ENCODE results near the gene PTPRK.

PTPRK gene

GRCh38 chr6:128389820-128390534 is 130.4 kb downstream of the PTPRK start:
- Histone ChIP-seq H3K9me3 (ENCODE audit: insufficient read depth, low read length) (no peaks in the 10 kb centered on the region), H3K4me1 (ENCODE audit: low read length) (no peaks in the 10 kb centered on the region), H3K36me3 (replicated peaks; ENCODE audit: low read depth, low read length) (no peaks in the 10 kb centered on the region), H3K27ac (ENCODE audit: low read length) (no peak overlapping the region), H3K79me2 (ENCODE audit: low read length) (no peaks in the 10 kb centered on the region), H3K27me3 (ENCODE audit: low read depth, low read length) (no peaks in the 10 kb centered on the region), H2AFZ (ENCODE audit: low read depth, low read length) (no peak overlapping the region), H3K4me3 (ENCODE audit: low read length) (no peak overlapping the region), H3K4me2 (ENCODE audit: low read length) (no peak overlapping the region), H3K9ac (ENCODE audit: low read length) (no peak overlapping the region), H4K20me1 (ENCODE audit: insufficient read depth, low read length) (no peaks in the 10 kb centered on the region)
- TF ChIP-seq EZH2phosphoT487 (IDR thresholded peaks at IDR 0.05; ENCODE audit: low read depth) (no peak), CTCF (IDR thresholded peaks at IDR 0.05; ENCODE audit: low read depth, low read length) (no peak)

DNA sequence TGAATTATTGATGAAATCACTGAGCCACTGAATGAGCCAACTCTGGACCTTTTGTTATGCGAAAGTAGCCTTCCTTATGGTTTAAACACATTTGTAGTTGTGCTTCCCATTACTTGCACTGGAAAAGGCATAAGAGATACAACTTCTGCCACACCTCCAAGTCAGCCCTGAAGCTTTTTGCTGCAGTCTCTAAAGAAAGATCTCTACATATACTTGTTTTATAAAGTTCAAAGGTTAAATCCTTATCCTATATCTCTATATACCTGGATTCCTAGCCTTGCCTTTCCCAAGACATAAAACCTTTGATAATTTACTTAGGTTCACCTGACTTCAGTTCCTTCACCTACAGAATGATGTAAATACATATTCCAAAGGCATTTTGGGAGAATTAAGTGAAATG is 132.0 kb downstream of the PTPRK start:
- no peak overlapping the region for H3K4me2 ChIP-seq (ENCODE audit: low read length)
- H3K79me2 ChIP-seq (ENCODE audit: low read length), result no peaks in the 10 kb centered on the region
- H3K27me3 ChIP-seq (ENCODE audit: low read depth, low read length), result no peaks in the 10 kb centered on the region
- H4K20me1 ChIP-seq (ENCODE audit: insufficient read depth, low read length), result no peaks in the 10 kb centered on the region
- no peak overlapping the region for H3K4me3 ChIP-seq (ENCODE audit: low read length)
- H2AFZ ChIP-seq (ENCODE audit: low read depth, low read length), result no peak overlapping the region
- no peaks in the 10 kb centered on the region for H3K36me3 ChIP-seq (replicated peaks; ENCODE audit: low read depth, low read length)
- no peak overlapping the region for H3K27ac ChIP-seq (ENCODE audit: low read length)
- H3K9me3 ChIP-seq (ENCODE audit: insufficient read depth, low read length), result no peaks in the 10 kb centered on the region
- H3K9ac ChIP-seq (ENCODE audit: low read length), result no peak overlapping the region
- no peaks in the 10 kb centered on the region for H3K4me1 ChIP-seq (ENCODE audit: low read length)
- TF ChIP-seq CTCF (IDR thresholded peaks at IDR 0.05; ENCODE audit: low read depth, low read length) (no peak), EZH2phosphoT487 (IDR thresholded peaks at IDR 0.05; ENCODE audit: low read depth) (no peak)

DNA sequence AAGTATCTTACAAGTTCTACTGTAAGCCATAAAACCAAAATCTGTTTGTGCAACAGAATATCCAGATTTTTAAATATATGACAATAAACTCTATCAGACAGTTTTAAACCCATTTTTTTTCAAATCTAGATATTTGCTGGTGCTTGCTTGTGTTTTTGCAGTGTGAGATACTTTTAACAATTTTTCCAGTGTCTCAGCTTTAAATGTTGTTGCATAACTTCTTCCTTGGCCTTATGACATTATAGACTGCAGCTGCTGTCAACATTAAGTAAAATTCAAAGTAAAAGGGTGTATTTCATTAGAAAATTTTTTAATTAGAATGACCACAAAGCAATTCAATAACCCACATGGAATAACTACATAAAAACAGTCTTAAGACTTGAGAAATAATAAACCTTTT is 139.5 kb downstream of the PTPRK start:
- Histone ChIP-seq H3K9ac (ENCODE audit: low read length) (no peak overlapping the region), H2AFZ (ENCODE audit: low read depth, low read length) (no peak overlapping the region), H3K36me3 (replicated peaks; ENCODE audit: low read depth, low read length) (no peaks in the 10 kb centered on the region), H3K4me1 (ENCODE audit: low read length) (no peaks in the 10 kb centered on the region), H3K79me2 (ENCODE audit: low read length) (no peaks in the 10 kb centered on the region), H3K4me2 (ENCODE audit: low read length) (no peak overlapping the region), H3K27ac (ENCODE audit: low read length) (no peak overlapping the region), H3K9me3 (ENCODE audit: insufficient read depth, low read length) (no peaks in the 10 kb centered on the region), H3K27me3 (ENCODE audit: low read depth, low read length) (no peaks in the 10 kb centered on the region), H4K20me1 (ENCODE audit: insufficient read depth, low read length) (no peaks in the 10 kb centered on the region), H3K4me3 (ENCODE audit: low read length) (no peak overlapping the region)
- TF ChIP-seq EZH2phosphoT487 (IDR thresholded peaks at IDR 0.05; ENCODE audit: low read depth), result no peak
- TF ChIP-seq CTCF (IDR thresholded peaks at IDR 0.05; ENCODE audit: low read depth, low read length), result no peak

- Histone ChIP-seq H3K4me1 (ENCODE audit: low read length) (no peaks in the 10 kb centered on the region), H3K4me2 (ENCODE audit: low read length) (no peak overlapping the region), H3K9me3 (ENCODE audit: insufficient read depth, low read length) (no peaks in the 10 kb centered on the region), H3K27ac (ENCODE audit: low read length) (no peak overlapping the region), H3K36me3 (replicated peaks; ENCODE audit: low read depth, low read length) (no peaks in the 10 kb centered on the region), H2AFZ (ENCODE audit: low read depth, low read length) (no peak overlapping the region), H4K20me1 (ENCODE audit: insufficient read depth, low read length) (no peaks in the 10 kb centered on the region), H3K4me3 (ENCODE audit: low read length) (no peak overlapping the region), H3K27me3 (ENCODE audit: low read depth, low read length) (no peaks in the 10 kb centered on the region), H3K79me2 (ENCODE audit: low read length) (no peaks in the 10 kb centered on the region), H3K9ac (ENCODE audit: low read length) (no peak overlapping the region)
- TF ChIP-seq CTCF (IDR thresholded peaks at IDR 0.05; ENCODE audit: low read depth, low read length), result no peak
- TF ChIP-seq EZH2phosphoT487 (IDR thresholded peaks at IDR 0.05; ENCODE audit: low read depth), result no peak
These were observed 140.8 kb downstream of the PTPRK start for GRCh38 chr6:128379577-128379976.

Measured in OCI-LY3 (cell line).